AG20443 (cell line): ENCODE results near the gene USP33.
"Not testable (repeated sequence)": the region's sequence is repeated elsewhere in the genome, so short reads cannot be mapped to it uniquely, and the experiment has no call there.

Source experiments
- DNase-seq: peaks from one replicate; pipeline ENCODE4 v3.0.0; 2012; ENCODE audit warnings: low spot score, mixed read lengths

USP33 gene

GRCh38 chr1:77739235-77739634 lies 20.4 kb downstream of the USP33 start:
- DNase-seq = no peak

GRCh38 chr1:77732090-77732489 lies 27.6 kb downstream of the USP33 start:
- DNase-seq = no peak

GRCh38 chr1:77725706-77726105 lies 33.9 kb downstream of the USP33 start:
- DNase-seq = no peak

- no peak for DNase-seq
These were observed 41.5 kb downstream of the USP33 start for GRCh38 chr1:77718181-77718580.

GRCh38 chr1:77716065-77716464 lies 43.6 kb downstream of the USP33 start:
- DNase-seq = no peak

GRCh38 chr1:77709727-77710126 lies 49.9 kb downstream of the USP33 start:
- DNase-seq = no peak

- DNase-seq = no peak
These were observed 53.3 kb downstream of the USP33 start for GRCh38 chr1:77706321-77706720.

GRCh38 chr1:77704736-77705135 lies 54.9 kb downstream of the USP33 start:
- DNase-seq = no peak

GRCh38 chr1:77699673-77700072 lies 60.0 kb downstream of the USP33 start:
- not testable (repeated sequence) for DNase-seq

GRCh38 chr1:77697441-77697840 lies 62.2 kb downstream of the USP33 start:
- no peak for DNase-seq

- no peak for DNase-seq
These were observed 70.7 kb downstream of the USP33 start for GRCh38 chr1:77688939-77689338.

GRCh38 chr1:77687519-77687906 lies 72.1 kb downstream of the USP33 start:
- no peak for DNase-seq

GRCh38 chr1:77686796-77687518 lies 72.7 kb downstream of the USP33 start:
- DNase-seq = no peak

- DNase-seq = peak; percentile 96
These were observed 76.2 kb downstream of the USP33 start for GRCh38 chr1:77683160-77684148.

- peak; percentile 94 for DNase-seq
These were observed 77.0 kb downstream of the USP33 start, which contains the start of gene ZZZ3 for GRCh38 chr1:77682460-77683159. Gene ZZZ3, minus strand, starts transcription at chr1:77682658. Its CDS starts 49,304 bp downstream, at chr1:77633354.

GRCh38 chr1:77680173-77680572 lies 79.5 kb downstream of the USP33 start:
- DNase-seq = no peak

- no peak for DNase-seq
These were observed 80.7 kb downstream of the USP33 start for GRCh38 chr1:77678660-77679610.

- not testable (repeated sequence) for DNase-seq
These were observed 84.8 kb downstream of the USP33 start for GRCh38 chr1:77674807-77675206.

GRCh38 chr1:77673716-77674355 lies 85.8 kb downstream of the USP33 start:
- peak; percentile 42 for DNase-seq

- no peak for DNase-seq
These were observed 86.6 kb downstream of the USP33 start for GRCh38 chr1:77673030-77673429.

- DNase-seq = no peak
These were observed 87.3 kb downstream of the USP33 start for GRCh38 chr1:77672374-77672773.
